ENCODE results near the gene NFXL1.

NFXL1 gene

DNA sequence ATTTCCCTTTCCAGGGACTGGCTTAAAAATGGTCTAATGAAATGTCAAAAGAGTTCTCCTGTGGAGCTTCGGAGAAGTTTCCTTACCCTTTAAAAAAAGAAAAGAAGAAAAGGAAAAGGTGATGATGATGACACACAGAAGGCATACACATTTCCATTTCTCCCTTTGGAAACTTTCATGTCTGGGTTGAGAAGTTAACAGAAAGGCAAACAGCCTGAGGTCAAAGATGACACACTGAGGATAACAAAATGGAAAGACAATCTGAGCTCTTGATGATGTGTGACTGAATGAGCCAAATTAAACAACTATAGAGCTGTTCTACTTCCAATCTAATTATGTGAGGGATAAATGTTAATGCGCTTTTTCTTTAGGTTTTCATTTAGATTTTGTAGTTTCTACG is 32.2 kb downstream of the NFXL1 start:
- DNase-seq: no peak

DNA sequence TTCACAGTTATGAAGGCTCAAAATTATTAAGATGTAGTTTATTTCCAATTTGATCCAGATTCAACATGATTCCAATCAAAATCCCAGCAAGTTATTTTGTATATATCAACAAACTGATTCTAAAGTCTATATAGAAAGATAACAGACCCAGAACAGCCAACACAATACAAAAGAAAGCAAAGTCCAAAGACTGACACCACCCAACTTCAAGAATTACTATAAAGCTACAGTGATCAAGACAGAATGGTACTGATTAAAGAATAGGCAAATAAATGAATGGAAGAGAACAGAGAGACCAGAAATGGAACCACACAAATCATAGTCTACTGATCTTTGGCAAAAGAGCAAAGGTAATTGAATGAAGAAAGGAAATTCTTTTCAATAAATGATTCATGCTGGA is 34.9 kb downstream of the NFXL1 start:
- no peak for DNase-seq

DNA sequence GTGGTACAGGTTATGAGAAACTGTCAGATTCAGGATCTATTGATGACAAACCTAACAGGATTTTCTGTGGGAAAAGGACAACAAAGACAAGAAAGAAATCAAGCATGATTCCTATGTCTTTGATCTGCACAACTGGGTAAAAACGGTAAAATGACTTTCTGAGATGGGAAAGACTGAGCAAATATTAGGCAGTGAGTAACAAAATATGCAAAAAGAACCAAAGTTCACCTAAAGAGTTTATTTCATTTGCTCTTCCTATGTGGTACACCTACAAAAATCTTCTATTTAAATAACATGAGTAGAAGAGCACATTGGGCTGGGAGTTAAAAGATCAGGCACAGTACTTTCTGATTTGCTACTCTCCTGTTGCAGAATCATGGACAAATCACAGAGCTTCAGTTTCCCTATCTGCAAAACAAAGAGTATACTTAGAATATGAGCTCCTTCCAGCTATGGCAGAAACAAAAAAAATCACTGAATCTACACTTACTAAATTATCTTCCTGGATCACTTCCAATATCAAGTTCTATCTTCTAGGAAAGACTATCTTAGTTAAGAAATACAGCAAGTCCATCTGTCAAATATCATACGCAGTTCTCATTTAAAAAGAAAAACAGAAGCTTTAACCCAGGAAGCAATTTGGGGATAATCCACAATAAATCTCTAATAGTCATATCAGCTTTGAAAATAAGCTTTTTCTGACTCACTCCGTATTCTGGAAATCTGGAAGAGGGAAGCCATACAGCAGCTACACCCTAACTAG is 37.4 kb downstream of the NFXL1 start:
- DNase-seq: no peak

DNA sequence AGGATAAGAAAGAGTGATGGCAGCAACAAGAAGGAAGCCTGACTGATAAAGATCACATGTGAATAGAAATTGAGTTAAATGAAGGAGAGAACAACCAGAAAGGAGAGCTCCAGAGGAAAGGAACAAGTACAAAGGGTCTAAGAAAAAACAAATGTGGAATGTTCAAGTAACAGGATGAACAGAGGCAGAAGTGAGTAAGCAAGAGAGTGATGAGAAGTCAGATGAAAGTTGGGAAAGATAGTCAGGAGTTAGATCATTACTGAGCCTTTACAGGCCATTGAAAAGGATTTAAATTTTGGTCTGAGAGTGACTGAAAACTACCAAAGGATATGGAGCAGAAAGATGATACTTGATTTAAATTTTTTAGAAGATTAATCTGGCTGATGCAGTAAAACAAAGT is 38.1 kb downstream of the NFXL1 start:
- DNase-seq: no peak

DNA sequence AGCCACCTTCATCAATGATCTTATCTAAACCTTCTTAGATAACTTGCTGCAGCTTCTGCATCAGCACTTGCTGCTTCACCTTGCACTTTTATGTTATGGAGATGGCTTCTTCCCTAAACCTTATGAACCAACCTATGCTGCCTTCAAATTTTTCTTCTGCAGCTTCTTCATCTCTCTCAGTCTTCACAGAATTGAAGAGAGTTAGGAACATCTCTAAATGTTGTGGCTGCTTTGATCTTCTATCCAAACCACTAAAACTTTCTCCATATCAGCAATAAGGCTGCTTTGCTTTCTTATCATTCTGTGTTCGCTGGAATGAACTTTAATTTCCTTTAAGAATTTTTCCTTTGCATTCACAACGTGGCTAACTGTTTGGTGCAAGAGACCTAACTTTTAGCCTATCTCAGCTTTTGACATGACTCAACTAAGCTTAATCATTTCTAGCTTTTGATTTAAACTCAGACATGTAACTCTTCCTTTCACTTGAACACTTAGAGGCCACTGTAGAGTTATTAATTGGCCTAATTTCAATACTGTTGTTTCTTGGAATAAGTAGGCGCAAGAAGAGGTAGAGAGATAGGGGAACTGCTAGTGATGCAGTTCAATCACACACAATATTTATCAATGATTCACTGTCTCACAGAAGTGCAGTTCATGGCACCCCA is 40.4 kb downstream of the NFXL1 start:
- DNase-seq: no peak

DNA sequence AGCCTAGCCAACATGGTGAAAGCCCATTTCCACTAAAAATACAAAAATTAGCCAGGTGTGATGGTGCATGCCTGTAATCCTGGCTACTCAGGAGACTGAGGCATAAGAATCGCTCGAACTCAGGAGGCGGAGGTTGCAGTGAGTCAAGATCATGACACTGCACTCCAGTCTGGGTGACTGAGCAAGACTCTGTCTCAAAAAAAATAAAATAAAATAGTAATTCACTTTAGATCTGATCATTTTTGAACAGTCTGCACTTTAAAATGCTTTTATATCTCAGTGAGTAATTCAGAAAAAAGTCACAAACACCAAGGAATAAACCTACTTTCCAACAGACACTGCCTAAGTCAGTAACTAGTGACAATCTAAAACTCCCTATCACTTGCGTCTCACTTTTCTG is 50.9 kb downstream of the NFXL1 start:
- DNase-seq: no peak

DNA sequence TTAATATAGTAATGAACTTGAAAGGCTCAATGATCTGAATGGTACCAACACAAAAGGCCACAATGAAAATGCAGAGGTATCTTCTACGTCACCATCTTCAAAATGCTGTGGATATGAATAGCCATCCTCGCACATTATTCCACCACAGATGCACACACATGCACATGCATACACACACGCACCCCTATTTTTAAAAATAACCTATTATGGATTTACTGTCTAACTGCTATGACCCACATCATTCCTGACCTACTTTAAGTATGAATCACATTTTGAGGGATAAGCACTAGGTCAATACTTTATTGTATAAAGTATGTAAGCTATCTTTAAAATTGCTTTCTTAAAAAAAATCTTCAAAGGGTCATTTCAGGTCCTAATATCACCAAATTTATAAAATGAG is 52.1 kb downstream of the NFXL1 start:
- DNase-seq: no peak

DNA sequence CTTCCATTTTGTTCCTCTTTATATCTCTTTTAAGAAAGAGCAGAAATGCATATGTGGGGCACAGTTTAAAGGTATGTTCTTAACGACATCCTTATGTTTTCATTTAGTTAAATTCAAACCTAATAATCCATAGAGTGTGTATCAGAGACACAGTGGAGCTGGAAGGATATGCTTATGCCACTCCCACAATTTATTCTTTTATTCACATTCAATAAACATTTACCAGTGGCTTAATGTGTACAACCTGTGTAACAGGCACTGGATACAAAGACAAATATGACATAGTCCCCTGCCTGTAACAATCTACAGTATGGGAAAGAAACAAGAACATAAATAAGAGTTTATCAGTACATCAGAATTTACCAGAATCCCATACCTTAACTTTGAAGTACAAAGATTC is 54.1 kb downstream of the NFXL1 start:
- no peak for DNase-seq

DNA sequence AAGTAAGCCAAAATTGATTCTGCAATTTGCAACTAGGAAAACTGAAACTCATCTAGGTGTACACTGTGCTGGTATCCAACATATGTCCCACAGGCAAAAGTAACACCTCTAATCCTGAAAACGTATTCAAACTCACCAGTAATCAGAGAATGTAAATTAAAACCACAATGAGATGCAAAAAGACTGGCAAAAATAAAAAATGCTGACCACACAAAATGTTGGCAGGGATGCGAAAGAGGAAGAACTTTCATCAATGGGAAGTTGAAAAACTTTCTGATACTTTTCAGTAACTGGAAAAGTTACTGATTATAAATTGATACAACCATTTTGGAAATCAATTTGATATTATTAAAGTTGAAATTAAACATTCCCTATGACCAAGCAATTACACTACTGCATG is 56.4 kb downstream of the NFXL1 start:
- DNase-seq: no peak

DNA sequence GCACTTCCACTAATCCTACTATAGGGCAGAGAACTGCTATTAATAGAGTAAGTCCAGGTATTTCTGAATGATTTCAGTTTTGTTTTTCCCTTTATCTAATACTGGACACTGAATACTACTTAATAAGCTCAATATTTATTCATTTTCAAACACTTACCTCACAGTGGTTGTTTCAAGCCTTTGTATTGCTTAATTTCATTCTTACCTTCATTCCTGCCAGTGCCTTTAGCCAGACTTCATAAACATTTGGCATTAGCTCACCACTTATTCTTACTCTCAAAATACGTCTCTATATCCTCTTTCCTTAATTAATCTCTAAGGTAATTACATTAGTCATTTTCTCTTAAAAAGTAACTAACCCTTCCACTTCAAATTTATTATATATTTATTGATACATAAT is 57.7 kb downstream of the NFXL1 start:
- no peak for DNase-seq

DNA sequence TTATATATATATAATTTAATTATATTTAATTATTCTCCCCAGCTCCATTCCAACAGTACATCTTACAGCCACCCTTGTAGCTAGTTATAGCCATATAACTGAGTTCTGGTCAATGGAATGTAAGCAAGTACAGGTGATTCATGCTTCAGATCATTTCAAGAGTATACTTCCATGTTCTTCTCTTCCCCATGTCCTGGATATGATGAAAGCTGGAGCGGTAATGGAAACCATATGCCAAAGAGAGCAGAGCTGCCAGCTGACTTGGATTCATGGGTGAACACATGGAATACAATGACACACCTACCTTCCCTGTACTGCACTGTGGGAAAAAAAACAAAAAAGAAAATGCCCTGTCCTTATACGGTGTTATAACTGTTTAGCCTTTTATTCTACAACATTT is 59.0 kb downstream of the NFXL1 start:
- no peak for DNase-seq

DNA sequence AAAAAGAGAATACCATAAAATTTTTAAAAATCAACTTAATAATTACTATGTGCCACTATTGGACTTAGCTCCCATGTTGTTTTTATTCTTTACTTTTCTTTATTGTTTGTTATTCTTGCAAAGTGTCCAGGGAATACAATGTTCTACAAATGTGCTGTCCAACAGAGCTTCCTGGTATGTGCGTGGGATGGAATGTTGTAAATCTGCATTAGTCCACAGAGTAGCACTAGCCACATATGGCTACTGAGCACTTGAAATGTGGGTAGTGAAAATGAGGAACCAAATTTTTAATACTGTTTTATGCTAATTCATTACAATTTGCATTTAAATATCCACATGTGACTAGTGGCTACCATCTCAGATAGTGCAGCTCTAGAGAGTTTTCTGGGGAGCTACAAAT is 62.2 kb downstream of the NFXL1 start:
- DNase-seq: no peak

DNA sequence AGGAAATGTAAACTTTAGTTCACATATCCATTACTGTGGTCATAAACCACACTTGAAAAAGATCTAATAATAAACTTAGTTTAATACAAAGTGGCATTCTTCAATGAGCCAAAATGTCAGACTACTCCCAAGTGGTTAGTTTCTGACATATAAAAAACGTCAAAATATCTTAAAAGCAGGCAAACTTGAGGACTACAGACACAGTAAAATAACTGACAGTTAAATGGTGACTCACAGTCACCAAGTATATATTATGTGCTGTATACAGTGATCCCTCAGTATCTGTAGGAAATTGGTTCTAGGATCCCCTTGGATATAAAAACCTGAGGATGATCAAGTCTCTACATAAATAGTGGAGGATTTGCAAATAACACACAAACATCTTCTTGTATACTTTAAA is 64.9 kb downstream of the NFXL1 start:
- no peak for DNase-seq

DNA sequence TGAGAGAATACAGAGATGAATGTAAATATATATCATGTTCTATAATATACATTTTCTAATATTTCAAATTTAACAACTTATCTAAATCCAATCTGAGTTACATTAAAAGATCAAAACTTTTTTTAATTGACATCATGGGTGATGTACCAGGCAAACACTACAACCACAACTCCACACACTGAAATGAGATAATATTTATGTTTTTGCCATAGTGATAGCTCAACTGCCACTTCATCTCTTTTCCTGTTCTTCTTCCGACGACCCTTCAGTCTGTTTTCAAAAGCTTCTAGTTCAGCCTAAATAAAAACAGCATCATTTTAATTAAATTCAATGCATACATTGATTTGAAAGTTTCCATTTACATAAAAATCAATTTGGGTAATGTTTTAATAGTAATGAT is 66.3 kb downstream of the NFXL1 start:
- no peak for DNase-seq

DNA sequence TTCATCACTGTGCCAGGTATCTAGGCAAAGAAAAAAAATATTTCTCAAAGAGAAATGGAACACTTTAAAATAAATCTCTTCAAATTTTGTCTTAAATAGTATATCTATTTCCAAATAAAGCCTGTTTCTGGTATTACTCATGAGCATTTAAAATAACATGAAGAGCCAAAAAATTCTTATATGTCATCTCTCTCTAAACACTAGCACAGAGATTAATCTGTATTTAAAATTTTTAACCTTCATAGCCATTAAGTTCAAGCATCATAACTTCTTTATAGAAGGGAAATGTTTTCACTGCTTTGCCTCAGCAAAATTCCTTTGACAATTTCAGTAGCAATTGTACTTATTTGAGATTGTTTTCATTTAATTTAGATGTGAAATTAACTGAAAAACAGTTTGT is 71.4 kb downstream of the NFXL1 start:
- DNase-seq: no peak

DNA sequence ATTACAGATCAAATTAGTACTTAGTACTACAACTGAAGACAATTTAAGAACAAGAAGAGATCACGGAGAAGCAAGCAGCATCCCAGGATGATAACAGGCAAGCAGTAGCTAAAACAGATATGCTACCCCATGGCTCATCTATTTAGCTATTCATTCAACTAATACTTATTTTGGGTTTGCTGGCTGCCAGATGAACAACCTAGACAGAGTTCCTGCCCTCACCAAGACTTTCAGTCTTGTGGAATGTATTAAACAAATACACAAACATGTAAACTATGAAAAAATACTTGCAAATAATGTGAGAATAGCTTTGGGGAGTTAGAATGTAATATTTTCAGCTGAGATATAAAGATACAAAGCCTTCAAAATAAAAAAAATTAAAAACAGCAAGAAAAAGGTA is 74.1 kb downstream of the NFXL1 start:
- no peak for DNase-seq

DNA sequence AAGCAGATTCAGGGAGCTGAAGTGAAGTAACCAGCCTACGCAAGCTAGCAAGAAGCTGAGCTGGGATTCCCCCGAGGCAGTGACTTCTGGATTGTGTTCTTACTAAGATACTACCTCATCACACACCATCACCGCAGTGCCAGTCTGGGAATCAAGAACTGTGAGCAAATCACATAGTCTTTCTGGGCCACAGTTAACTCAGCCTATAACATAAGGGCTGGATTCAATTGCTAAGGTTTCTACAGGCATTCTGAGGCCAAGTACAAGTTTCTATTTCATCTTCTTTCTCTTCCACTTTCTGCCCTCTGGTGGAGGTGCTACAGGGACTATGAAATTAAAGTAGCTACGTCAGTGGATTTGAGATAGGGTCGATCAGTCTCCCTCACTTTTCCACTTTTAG is 75.1 kb downstream of the NFXL1 start:
- no peak for DNase-seq

DNA sequence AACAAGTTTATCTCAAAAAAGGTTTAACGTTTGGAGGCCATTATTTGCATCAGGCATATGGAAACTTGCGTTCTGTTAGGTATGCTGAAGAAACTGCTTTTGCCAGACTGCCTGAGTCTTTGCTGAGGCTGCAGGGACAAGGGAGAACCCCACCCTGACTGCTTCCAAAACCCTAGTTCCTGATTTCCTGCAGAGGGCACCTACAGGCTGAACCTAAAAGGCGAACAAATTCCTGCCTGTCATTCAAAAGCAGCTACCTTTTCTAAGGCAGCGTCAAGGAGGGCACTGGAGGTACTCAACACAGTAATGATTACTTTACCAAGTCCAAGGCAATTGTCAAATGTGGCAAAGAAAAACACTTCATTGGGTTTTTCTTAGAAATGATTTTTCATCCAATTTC is 75.9 kb downstream of the NFXL1 start:
- no peak for DNase-seq

DNA sequence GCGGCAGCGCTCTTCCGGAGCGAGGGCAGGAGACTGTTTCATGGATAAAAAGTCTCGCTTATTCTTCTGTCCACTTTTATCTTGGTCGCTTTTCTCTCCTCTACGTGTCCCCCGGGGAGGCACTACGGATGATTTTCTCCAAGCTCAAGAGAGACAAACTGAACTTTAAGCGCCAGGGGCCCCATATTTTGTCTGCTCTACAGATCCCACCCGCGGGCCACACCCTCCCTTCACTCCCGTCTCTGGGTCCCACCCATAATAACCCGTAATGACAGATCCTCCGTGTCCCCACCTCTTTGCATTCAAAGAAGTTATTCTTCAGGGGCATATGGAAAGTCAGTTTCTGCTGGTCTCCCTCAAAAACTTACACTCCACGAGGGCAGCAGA is 76.5 kb downstream of the NFXL1 start, which contains the start of gene CORIN:
CORIN (minus strand) TSS at position 160 of the 387 bp plus-strand sequence; CDS start at position 42, 118 bp downstream.
- DNase-seq: no peak

DNA sequence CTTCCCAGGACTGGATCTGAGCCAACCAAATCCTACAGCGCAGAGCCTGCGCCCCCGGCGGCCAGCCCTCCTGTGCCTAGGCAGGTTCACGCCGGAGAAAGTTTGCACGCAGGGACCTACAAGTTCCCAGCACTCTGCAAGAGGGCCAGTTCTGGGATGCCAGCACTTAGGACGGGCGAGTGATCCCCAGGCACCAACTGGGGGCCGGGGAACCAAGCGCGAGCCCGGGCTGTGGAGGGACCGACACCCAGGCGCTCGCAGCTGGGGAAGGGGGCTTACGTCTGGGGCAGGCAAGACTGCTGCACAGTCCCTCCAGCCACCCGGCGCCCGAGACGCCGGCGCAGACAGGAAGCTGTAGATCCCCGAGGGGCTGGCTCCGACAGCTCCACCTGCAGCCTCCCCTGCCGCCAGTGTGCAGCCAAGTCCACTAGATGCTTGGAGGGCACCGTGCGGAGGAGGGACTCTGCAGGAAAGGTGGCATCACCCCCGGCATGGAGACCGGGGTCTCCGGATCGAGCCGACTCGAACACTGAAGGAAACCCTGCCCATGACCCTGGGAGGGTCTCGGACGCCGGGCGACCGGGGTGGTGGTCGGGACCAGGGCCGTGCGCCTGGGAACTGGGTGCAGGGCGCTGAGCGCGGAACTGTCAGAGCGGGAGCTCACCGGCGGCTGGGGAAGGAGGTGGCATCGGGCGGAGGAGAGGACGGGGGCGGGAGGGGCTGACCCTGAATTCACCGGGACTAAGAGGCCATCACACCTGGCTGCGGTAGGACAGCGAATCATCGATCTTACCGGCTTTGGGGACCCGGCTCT is 77.1 kb downstream of the NFXL1 start:
- peak; percentile 29 for DNase-seq

DNA sequence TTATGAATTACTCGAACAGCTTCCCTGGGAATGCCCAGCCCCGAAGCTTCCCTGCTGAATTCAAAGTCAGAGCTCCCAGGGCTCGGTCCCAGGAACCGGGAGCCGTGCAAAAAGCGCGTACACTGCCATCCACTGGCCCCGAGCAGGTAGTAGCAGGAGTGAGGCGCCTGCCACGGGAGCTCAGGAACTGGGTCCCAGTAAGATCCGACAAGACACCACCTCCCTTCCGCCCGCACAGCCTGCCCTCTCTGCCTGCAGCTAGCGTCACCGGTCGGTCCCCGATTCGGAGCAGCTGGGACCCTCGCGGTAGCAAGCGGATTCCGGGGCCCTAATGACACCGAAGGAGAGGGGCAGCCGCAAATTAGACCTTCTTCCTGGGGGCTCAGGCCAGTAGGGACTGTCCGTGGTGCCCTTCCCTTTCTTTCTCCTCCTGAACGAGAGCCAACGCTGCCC is 77.7 kb downstream of the NFXL1 start:
- peak; percentile 43 for DNase-seq

DNA sequence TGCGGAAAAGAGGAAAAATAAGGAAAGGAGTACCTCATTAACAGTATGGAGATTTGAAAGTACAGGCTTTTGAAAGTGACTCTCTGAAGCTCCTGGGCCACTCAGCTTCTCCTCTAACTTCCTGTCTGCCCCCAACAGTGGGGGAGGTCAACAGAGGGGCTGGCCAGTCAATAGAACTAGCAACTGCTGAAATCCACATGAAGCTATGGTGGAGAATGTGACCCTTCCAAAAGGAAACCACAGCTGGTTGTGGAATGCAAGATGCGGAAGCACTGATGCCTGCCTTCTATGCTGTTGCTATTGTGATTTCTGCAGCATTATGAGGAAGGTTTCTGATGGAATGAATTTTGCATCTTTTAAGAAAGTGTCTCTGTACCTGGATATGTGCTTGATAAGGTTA is 78.9 kb downstream of the NFXL1 start:
- no peak for DNase-seq

DNA sequence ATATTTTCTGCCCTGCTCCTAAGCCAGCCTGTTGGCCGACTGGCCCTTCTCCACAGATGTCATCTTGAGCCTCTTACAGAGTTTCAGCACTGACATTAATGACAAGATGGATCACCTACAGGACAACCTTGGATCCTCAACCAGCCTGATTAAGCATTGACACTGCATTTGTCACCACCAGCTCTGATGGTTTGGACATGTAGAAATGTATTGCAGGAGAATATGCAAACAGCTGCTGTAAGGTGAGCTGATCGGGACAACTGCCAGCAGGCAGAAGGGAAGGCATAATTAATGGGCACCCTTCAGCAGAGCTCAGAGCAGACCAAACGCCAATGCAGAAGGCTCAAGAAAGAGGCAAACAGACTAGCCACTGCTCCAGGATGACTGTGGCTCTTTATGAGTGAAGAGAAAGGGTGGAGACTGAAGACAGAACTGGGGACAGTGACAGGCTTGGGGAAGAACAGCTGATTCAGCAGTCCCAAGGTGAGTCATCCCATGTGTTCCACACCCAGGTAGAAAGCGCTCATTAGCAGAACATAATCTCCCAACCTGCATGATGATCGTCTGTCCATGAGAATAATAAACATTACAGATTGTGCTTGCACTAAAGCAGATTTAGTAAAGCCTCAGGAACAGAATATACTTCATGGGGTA is 83.2 kb downstream of the NFXL1 start:
- peak; percentile 60 for DNase-seq
